ENCODE measurements around the gene RETSAT.

RETSAT gene

GRCh38 chr2:85303780-85304531 is 50.4 kb downstream of the RETSAT start:
- H3K9ac ChIP-seq (ENCODE audit: low read length) = no peak overlapping the region
- no peaks in the 10 kb centered on the region for H3K36me3 ChIP-seq (ENCODE audit: low read length)
- TF ChIP-seq EZH2phosphoT487 (conservative IDR thresholded peaks at IDR 0.05; ENCODE audit: low read length) = no peak
- TF ChIP-seq, protein P1, sequence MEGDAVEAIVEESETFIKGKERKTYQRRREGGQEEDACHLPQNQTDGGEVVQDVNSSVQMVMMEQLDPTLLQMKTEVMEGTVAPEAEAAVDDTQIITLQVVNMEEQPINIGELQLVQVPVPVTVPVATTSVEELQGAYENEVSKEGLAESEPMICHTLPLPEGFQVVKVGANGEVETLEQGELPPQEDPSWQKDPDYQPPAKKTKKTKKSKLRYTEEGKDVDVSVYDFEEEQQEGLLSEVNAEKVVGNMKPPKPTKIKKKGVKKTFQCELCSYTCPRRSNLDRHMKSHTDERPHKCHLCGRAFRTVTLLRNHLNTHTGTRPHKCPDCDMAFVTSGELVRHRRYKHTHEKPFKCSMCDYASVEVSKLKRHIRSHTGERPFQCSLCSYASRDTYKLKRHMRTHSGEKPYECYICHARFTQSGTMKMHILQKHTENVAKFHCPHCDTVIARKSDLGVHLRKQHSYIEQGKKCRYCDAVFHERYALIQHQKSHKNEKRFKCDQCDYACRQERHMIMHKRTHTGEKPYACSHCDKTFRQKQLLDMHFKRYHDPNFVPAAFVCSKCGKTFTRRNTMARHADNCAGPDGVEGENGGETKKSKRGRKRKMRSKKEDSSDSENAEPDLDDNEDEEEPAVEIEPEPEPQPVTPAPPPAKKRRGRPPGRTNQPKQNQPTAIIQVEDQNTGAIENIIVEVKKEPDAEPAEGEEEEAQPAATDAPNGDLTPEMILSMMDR (IDR thresholded peaks at IDR 0.05; ENCODE audit: insufficient read depth, low read length, poor library complexity, severe bottlenecking) = no peak
- H3K27ac ChIP-seq (ENCODE audit: low read depth, low read length) = no peak overlapping the region
- no peaks in the 10 kb centered on the region for H3F3A ChIP-seq (ENCODE audit: insufficient read depth)
- no peaks in the 10 kb centered on the region for H3K9me3 ChIP-seq (ENCODE audit: insufficient read depth, low read length)
- H3K4me3 ChIP-seq (ENCODE audit: insufficient read depth, low read length, poor library complexity, severe bottlenecking) = no peak overlapping the region
- H4K20me1 ChIP-seq (ENCODE audit: low read depth, low read length) = no peaks in the 10 kb centered on the region
- H3K9me2 ChIP-seq (replicated peaks; ENCODE audit: insufficient read depth, low read length) = no peaks in the 10 kb centered on the region
- H3K79me2 ChIP-seq (ENCODE audit: insufficient read depth, low read length) = no peaks in the 10 kb centered on the region
- no peak overlapping the region for H3K4me2 ChIP-seq (ENCODE audit: low read depth, low read length, poor library complexity, severe bottlenecking)
- H2AFZ ChIP-seq (ENCODE audit: low read depth, low read length, severe bottlenecking) = no peak overlapping the region
- H3K27me3 ChIP-seq (ENCODE audit: low read length) = no peaks in the 10 kb centered on the region

GRCh38 chr2:85302121-85302520 is 52.2 kb downstream of the RETSAT start:
- Histone ChIP-seq H3F3A (ENCODE audit: insufficient read depth) (no peaks in the 10 kb centered on the region), H4K20me1 (ENCODE audit: low read depth, low read length) (no peaks in the 10 kb centered on the region), H3K9ac (ENCODE audit: low read length) (no peak overlapping the region), H3K4me3 (ENCODE audit: insufficient read depth, low read length, poor library complexity, severe bottlenecking) (no peak overlapping the region), H3K36me3 (ENCODE audit: low read length) (no peaks in the 10 kb centered on the region), H3K27ac (ENCODE audit: low read depth, low read length) (no peak overlapping the region), H3K79me2 (ENCODE audit: insufficient read depth, low read length) (no peaks in the 10 kb centered on the region), H3K9me3 (ENCODE audit: insufficient read depth, low read length) (no peaks in the 10 kb centered on the region), H2AFZ (ENCODE audit: low read depth, low read length, severe bottlenecking) (no peak overlapping the region), H3K27me3 (ENCODE audit: low read length) (no peaks in the 10 kb centered on the region), H3K4me2 (ENCODE audit: low read depth, low read length, poor library complexity, severe bottlenecking) (no peak overlapping the region), H3K9me2 (replicated peaks; ENCODE audit: insufficient read depth, low read length) (no peaks in the 10 kb centered on the region)
- no peak for TF ChIP-seq EZH2phosphoT487 (conservative IDR thresholded peaks at IDR 0.05; ENCODE audit: low read length)
- TF ChIP-seq, protein P1 (IDR thresholded peaks at IDR 0.05; ENCODE audit: insufficient read depth, low read length, poor library complexity, severe bottlenecking) = no peak

Measured in SU-DHL-6 (cell line).